ENCODE data around the gene RNFT2. TPM values are rescaled to one million over a fixed set of nuclear protein-coding genes. Genes with fewer than 3 reads are reported as not detected.

Gene RNFT2
- total RNA-seq, 1 donor from 2014 or later, result 8.7 TPM

- peaks cover 49% of the 10 kb centered on the region for H3K36me3 Mint-ChIP-seq (ENCODE audit: low read depth)
- intact Hi-C loops (cut with micrococcal nuclease), result no loop called here
- POLR2A ChIA-PET, result interaction anchor here (0.6 kb wide), 1 partner anchor 402 kb away, joined by 4 read pairs; no protein-coding TSS in a partner anchor
- no peak for TF ChIP-seq CTCF (IDR thresholded peaks at IDR 0.05)
- no peak overlapping the region for H3K27ac Mint-ChIP-seq
- H3K4me1 Mint-ChIP-seq, result peaks cover 26% of the 10 kb centered on the region
- ATAC-seq (ENCODE audit: low read depth) (no peak), DNase-seq (no peak)
- CTCF ChIA-PET, result no interaction called here
- no peaks in the 10 kb centered on the region for H3K9me3 Mint-ChIP-seq
- H3K27me3 Mint-ChIP-seq, result no peaks in the 10 kb centered on the region
- no peak overlapping the region for H3K4me3 Mint-ChIP-seq
These were observed 6.3 kb upstream of the RNFT2 start for GRCh38 chr12:116731801-116732200.

- Mint-ChIP-seq H3K27ac (peak overlapping the region; percentile 5), H3K36me3 (ENCODE audit: low read depth) (peaks cover 41% of the 10 kb centered on the region), H3K9me3 (no peaks in the 10 kb centered on the region), H3K4me3 (peak overlapping the region; percentile 17), H3K4me1 (peaks cover 35% of the 10 kb centered on the region), H3K27me3 (no peaks in the 10 kb centered on the region)
- TF ChIP-seq CTCF (IDR thresholded peaks at IDR 0.05), result no peak
- ATAC-seq (ENCODE audit: low read depth) (no peak), DNase-seq (no peak)
- CTCF ChIA-PET, result no interaction called here
- intact Hi-C loops (cut with micrococcal nuclease), result no loop called here
- POLR2A ChIA-PET, result no interaction called here
These were observed 3.9 kb upstream of the RNFT2 start for GRCh38 chr12:116734156-116734768.

GRCh38 chr12:116735084-116735483 is 3.0 kb upstream of the RNFT2 start:
- no peaks in the 10 kb centered on the region for H3K27me3 Mint-ChIP-seq
- ATAC-seq (ENCODE audit: low read depth) (no peak), DNase-seq (no peak)
- CTCF ChIA-PET, result no interaction called here
- POLR2A ChIA-PET, result no interaction called here
- H3K4me1 Mint-ChIP-seq, result peaks cover 35% of the 10 kb centered on the region
- no peak for TF ChIP-seq CTCF (IDR thresholded peaks at IDR 0.05)
- H3K36me3 Mint-ChIP-seq (ENCODE audit: low read depth), result peaks cover 38% of the 10 kb centered on the region
- no peak overlapping the region for H3K27ac Mint-ChIP-seq
- H3K4me3 Mint-ChIP-seq, result peak overlapping the region; percentile 6
- intact Hi-C loops (cut with micrococcal nuclease), result loop anchor here (5.0 kb wide), 2 partner anchors 67 to 452 kb away; no protein-coding TSS in a partner anchor
- H3K9me3 Mint-ChIP-seq, result no peaks in the 10 kb centered on the region

GRCh38 chr12:116735951-116736599 is 2.0 kb upstream of the RNFT2 start:
- intact Hi-C loops (cut with micrococcal nuclease), result loop anchor here (2.0 to 5.0 kb wide), 3 partner anchors 66 to 451 kb away; no protein-coding TSS in a partner anchor
- ChIA-PET POLR2A (no interaction called here), CTCF (no interaction called here)
- H3K27ac Mint-ChIP-seq, result no peak overlapping the region
- ATAC-seq (ENCODE audit: low read depth), result no peak
- DNase-seq, result no peak
- peaks cover 35% of the 10 kb centered on the region for H3K4me1 Mint-ChIP-seq
- H3K27me3 Mint-ChIP-seq, result no peaks in the 10 kb centered on the region
- no peaks in the 10 kb centered on the region for H3K9me3 Mint-ChIP-seq
- TF ChIP-seq CTCF (IDR thresholded peaks at IDR 0.05), result no peak
- H3K4me3 Mint-ChIP-seq, result peak overlapping the region; percentile 91
- peaks cover 38% of the 10 kb centered on the region for H3K36me3 Mint-ChIP-seq (ENCODE audit: low read depth)

GRCh38 chr12:116736962-116737773 is 947 bp upstream of the RNFT2 start:
- ChIA-PET CTCF (interaction anchor here (0.9 to 1.0 kb wide), 2 partner anchors 28 to 40 kb away, joined by 3 read pairs; no protein-coding TSS in a partner anchor), POLR2A (no interaction called here)
- TF ChIP-seq CTCF (IDR thresholded peaks at IDR 0.05), result no peak
- DNase-seq, result no peak
- Mint-ChIP-seq H3K27ac (peak overlapping the region; percentile 75), H3K4me1 (peaks cover 31% of the 10 kb centered on the region), H3K4me3 (peak overlapping the region; percentile 91), H3K36me3 (ENCODE audit: low read depth) (peaks cover 34% of the 10 kb centered on the region), H3K27me3 (no peaks in the 10 kb centered on the region), H3K9me3 (no peaks in the 10 kb centered on the region)
- ATAC-seq (ENCODE audit: low read depth), result no peak
- intact Hi-C loops (cut with micrococcal nuclease), result loop anchor here (2.0 to 5.0 kb wide), 3 partner anchors 65 to 450 kb away; no protein-coding TSS in a partner anchor
